Common myeloid progenitor, CD34-positive (primary cell): Measurements from ENCODE around the gene AGAP1.

Experiments
- CTCF ChIA-PET: fragments of 350-600 bp; sonication (Branson Sonifier 250); formaldehyde crosslinking; loops from one replicate; lab custom pipeline; 2021; ENCODE audit warnings: antibody characterized with exemption; lab: Charles Lee
- POLR2A ChIA-PET: fragments of 350-600 bp; sonication (Branson Sonifier 250); formaldehyde crosslinking; loops from one replicate; lab custom pipeline; 2021; ENCODE audit warnings: antibody characterized with exemption; lab: Charles Lee
- DNase-seq, 3 donors: peaks; one replicate each; pipeline versions ENCODE4 v3.0.0 to v3.0.0-alpha.2; 2013
- H3K27ac ChIP-seq, 2 experiments: 1 replicate in 1 of 2; 2 replicates in 1 of 2; pipeline ENCODE4 v1.7.0; 2013; ENCODE audit warnings: inconsistent platforms in 2 of 2, low read length in 2 of 2, mild to moderate bottlenecking in 2 of 2, low read depth in 1 of 2, moderate library complexity in 1 of 2; ENCODE audit not compliant: severe bottlenecking in 2 of 2, insufficient read depth in 1 of 2, poor library complexity in 1 of 2
- H3K27me3 ChIP-seq, 5 experiments: replicated peaks in 2 of 5; 1 replicate in 3 of 5; 2 replicates in 2 of 5; pipeline versions ENCODE4 v1.6.1 to v1.7.0; 2013; ENCODE audit warnings: low read length in 4 of 5, mild to moderate bottlenecking in 2 of 5, moderate library complexity in 2 of 5, inconsistent platforms in 1 of 5; ENCODE audit not compliant: insufficient read depth in 5 of 5, control insufficient read depth in 4 of 5
- H3K36me3 ChIP-seq, 4 experiments: 1 replicate in 2 of 4; 2 replicates in 2 of 4; pipeline versions ENCODE4 v1.6.1 to v1.7.0; 2013; ENCODE audit warnings: low read length in 3 of 4, control low read depth in 1 of 4, mild to moderate bottlenecking in 1 of 4; ENCODE audit not compliant: control insufficient read depth in 4 of 4, insufficient read depth in 4 of 4
- H3K4me1 ChIP-seq, 4 experiments: 1 replicate in 3 of 4; 2 replicates in 1 of 4; pipeline versions ENCODE4 v1.6.1 to v1.7.1; 2013; ENCODE audit warnings: low read length in 3 of 4, mild to moderate bottlenecking in 3 of 4, control low read depth in 1 of 4, inconsistent platforms in 1 of 4, moderate library complexity in 1 of 4; ENCODE audit not compliant: control insufficient read depth in 4 of 4, insufficient read depth in 4 of 4; ENCODE audit errors: control extremely low read depth in 1 of 4
- H3K4me3 ChIP-seq, 7 experiments: 1 replicate in 4 of 7; 2 replicates in 3 of 7; pipeline versions ENCODE4 v1.5.1 to v1.7.0; 2013; ENCODE audit warnings: mild to moderate bottlenecking in 7 of 7, low read length in 6 of 7, moderate library complexity in 6 of 7, inconsistent platforms in 2 of 7, low read depth in 2 of 7, control low read depth in 1 of 7; ENCODE audit not compliant: insufficient read depth in 4 of 7, control insufficient read depth in 1 of 7; ENCODE audit errors: extremely low read depth in 1 of 7
- H3K9me3 ChIP-seq, 5 experiments: 1 replicate in 4 of 5; 2 replicates in 1 of 5; pipeline versions ENCODE4 v1.6.1 to v1.7.1; 2013; ENCODE audit warnings: low read length in 4 of 5, mild to moderate bottlenecking in 2 of 5, inconsistent platforms in 1 of 5, low read depth in 1 of 5, moderate library complexity in 1 of 5; ENCODE audit not compliant: control insufficient read depth in 4 of 5, insufficient read depth in 2 of 5; ENCODE audit errors: control extremely low read depth in 1 of 5
- WGBS: methylation state at CpG from one replicate; pipeline ENCODE4 v1.1.5; 2013; ENCODE audit not compliant: insufficient coverage; 5-methylcytosine and 5-hydroxymethylcytosine counted together

AGAP1 gene

GRCh38 chr2:235453605-235454151 lies 40.2 kb upstream of the AGAP1 start:
- H3K27ac ChIP-seq = no peak overlapping the region
- H3K27me3 ChIP-seq = peaks cover 0 to 35% (median 7%) of the 10 kb centered on the region in 5 experiments
- 97% methylated on average over 6 of the region's 6 CpGs for WGBS
- H3K4me1 ChIP-seq = no peaks in the 10 kb centered on the region
- H3K36me3 ChIP-seq = no peaks in the 10 kb centered on the region
- no peaks in the 10 kb centered on the region for H3K9me3 ChIP-seq
- POLR2A ChIA-PET = interaction anchor here (0.6 kb wide), 1 partner anchor 12 kb away, joined by 4 read pairs; no protein-coding TSS in a partner anchor
- no peak overlapping the region for H3K4me3 ChIP-seq
- CTCF ChIA-PET = no interaction called here
- no peak for DNase-seq

GRCh38 chr2:235458839-235459273 lies 35.0 kb upstream of the AGAP1 start:
- CTCF ChIA-PET = no interaction called here
- Histone ChIP-seq H3K27ac (no peak overlapping the region), H3K36me3 (no peaks in the 10 kb centered on the region), H3K27me3 (peaks cover 0 to 60% (median 8%) of the 10 kb centered on the region in 5 experiments), H3K4me1 (no peaks in the 10 kb centered on the region), H3K9me3 (no peaks in the 10 kb centered on the region), H3K4me3 (no peak overlapping the region)
- no peak for DNase-seq
- POLR2A ChIA-PET = no interaction called here
- WGBS = 75% methylated on average over 5 of the region's 7 CpGs

GRCh38 chr2:235460548-235461047 lies 33.2 kb upstream of the AGAP1 start:
- H3K9me3 ChIP-seq = no peaks in the 10 kb centered on the region
- POLR2A ChIA-PET = no interaction called here
- H3K27me3 ChIP-seq = peaks cover 0 to 56% (median 9%) of the 10 kb centered on the region in 5 experiments
- WGBS = 80% methylated on average over 5 of the region's 8 CpGs
- CTCF ChIA-PET = no interaction called here
- H3K36me3 ChIP-seq = no peaks in the 10 kb centered on the region
- H3K4me3 ChIP-seq = no peak overlapping the region
- H3K27ac ChIP-seq = no peak overlapping the region
- H3K4me1 ChIP-seq = no peaks in the 10 kb centered on the region
- no peak for DNase-seq

- Histone ChIP-seq H3K4me3 (no peak overlapping the region), H3K4me1 (no peaks in the 10 kb centered on the region), H3K27ac (no peak overlapping the region), H3K9me3 (no peaks in the 10 kb centered on the region), H3K36me3 (no peaks in the 10 kb centered on the region), H3K27me3 (peaks cover 0 to 49% (median 9%) of the 10 kb centered on the region in 5 experiments)
- DNase-seq = no peak
- POLR2A ChIA-PET = no interaction called here
- CTCF ChIA-PET = no interaction called here
- WGBS = 76% methylated on average over 10 of the region's 12 CpGs
Observed at GRCh38 chr2:235461763-235462414, 32.0 kb upstream of the AGAP1 start.

GRCh38 chr2:235462415-235462790 lies 31.4 kb upstream of the AGAP1 start:
- H3K4me3 ChIP-seq = no peak overlapping the region
- H3K27ac ChIP-seq = no peak overlapping the region
- CTCF ChIA-PET = no interaction called here
- H3K27me3 ChIP-seq = peaks cover 0 to 49% (median 6%) of the 10 kb centered on the region in 5 experiments
- no peaks in the 10 kb centered on the region for H3K36me3 ChIP-seq
- WGBS = 98% methylated on average over 4 of the region's 4 CpGs
- H3K9me3 ChIP-seq = no peaks in the 10 kb centered on the region
- no peaks in the 10 kb centered on the region for H3K4me1 ChIP-seq
- no peak for DNase-seq
- POLR2A ChIA-PET = no interaction called here

GRCh38 chr2:235463893-235464292 lies 29.9 kb upstream of the AGAP1 start:
- H3K36me3 ChIP-seq = no peaks in the 10 kb centered on the region
- no peaks in the 10 kb centered on the region for H3K9me3 ChIP-seq
- peaks cover 0 to 42% (median 10%) of the 10 kb centered on the region in 5 experiments for H3K27me3 ChIP-seq
- H3K4me3 ChIP-seq = no peak overlapping the region
- no peak overlapping the region for H3K27ac ChIP-seq
- CTCF ChIA-PET = no interaction called here
- H3K4me1 ChIP-seq = no peaks in the 10 kb centered on the region
- POLR2A ChIA-PET = no interaction called here
- no peak for DNase-seq
- no CpG with 5 or more reads among the region's 3 CpGs for WGBS

- Histone ChIP-seq H3K4me3 (no peak overlapping the region), H3K4me1 (no peaks in the 10 kb centered on the region), H3K9me3 (peaks cover 0 to 2% (median 0%) of the 10 kb centered on the region in 5 experiments), H3K27me3 (peaks cover 0 to 27% (median 10%) of the 10 kb centered on the region in 5 experiments), H3K36me3 (no peaks in the 10 kb centered on the region), H3K27ac (no peak overlapping the region)
- POLR2A ChIA-PET = no interaction called here
- CTCF ChIA-PET = no interaction called here
- no peak for DNase-seq
- 80% methylated on average over 1 of the region's 5 CpGs for WGBS
Observed at GRCh38 chr2:235467588-235467987, 26.3 kb upstream of the AGAP1 start.
